Keratinocyte (primary cell): ENCODE data around the gene ACAD10. TPM values are rescaled to one million over a fixed set of nuclear protein-coding genes. Genes with fewer than 3 reads are reported as not detected.

Experiments
- DNase-seq: peaks from one replicate; pipeline ENCODE4 v3.0.0-alpha.2; 2011; ENCODE audit warnings: low read depth, missing footprints, low spot score
- FAIRE-seq: peaks from 2 replicates; lab custom pipeline; 2011; peaks lifted over from hg19 to GRCh38; lab: Jason Lieb, UNC
- H2AFZ ChIP-seq: 2 replicates; pipeline ENCODE4 v1.6.0; 2012; ENCODE audit warnings: low read length, control low read depth, inconsistent platforms; ENCODE audit not compliant: control insufficient read depth
- H3K27ac ChIP-seq: 2 replicates; pipeline ENCODE4 v1.5.1; 2011; ENCODE audit warnings: low read length; ENCODE audit not compliant: control insufficient read depth, insufficient read depth
- H3K27me3 ChIP-seq: 3 replicates; pipeline ENCODE4 v1.6.0; 2011; ENCODE audit warnings: low read length; ENCODE audit not compliant: control insufficient read depth, insufficient read depth; ENCODE audit errors: extremely low read depth
- H3K36me3 ChIP-seq, 2 experiments: 2 replicates in 1 of 2; 3 replicates in 1 of 2; pipeline ENCODE4 v1.5.1; 2011; ENCODE audit warnings: low read length in 2 of 2, mild to moderate bottlenecking in 1 of 2; ENCODE audit not compliant: control insufficient read depth in 2 of 2, insufficient read depth in 2 of 2; ENCODE audit errors: extremely low read depth in 1 of 2
- H3K4me1 ChIP-seq: 3 replicates; pipeline ENCODE4 v1.5.1; 2011; ENCODE audit warnings: low read length; ENCODE audit not compliant: control insufficient read depth, insufficient read depth; ENCODE audit errors: extremely low read depth
- H3K4me2 ChIP-seq: 3 replicates; pipeline ENCODE4 v1.6.0; 2011; ENCODE audit warnings: low read depth, low read length; ENCODE audit not compliant: control insufficient read depth, insufficient read depth; ENCODE audit errors: extremely low read depth
- H3K4me3 ChIP-seq, 3 experiments: fragments of 200-600 bp in 1 of 3; sonication (generic) in 1 of 3; 2 replicates in 2 of 3; 3 replicates in 1 of 3; pipeline ENCODE4 v1.5.1; 2011 to 2016; ENCODE audit warnings: low read length in 3 of 3, mild to moderate bottlenecking in 3 of 3, control low read depth in 2 of 3, inconsistent platforms in 1 of 3, low read depth in 1 of 3, mixed read lengths in 1 of 3, mixed run types in 1 of 3, moderate library complexity in 1 of 3; ENCODE audit not compliant: control insufficient read depth in 2 of 3, insufficient read depth in 2 of 3; ENCODE audit errors: extremely low read depth in 1 of 3
- H3K79me2 ChIP-seq: 2 replicates; pipeline ENCODE4 v1.6.0; 2012; ENCODE audit warnings: low read length; ENCODE audit not compliant: control insufficient read depth, insufficient read depth
- H3K9ac ChIP-seq: 3 replicates; pipeline ENCODE4 v1.6.0; 2011; ENCODE audit warnings: low read length; ENCODE audit not compliant: control insufficient read depth, insufficient read depth; ENCODE audit errors: extremely low read depth
- H3K9me1 ChIP-seq: 3 replicates; pipeline ENCODE4 v1.6.0; 2011; ENCODE audit warnings: low read length; ENCODE audit not compliant: control insufficient read depth, insufficient read depth; ENCODE audit errors: extremely low read depth
- H3K9me3 ChIP-seq: 2 replicates; pipeline ENCODE4 v1.5.1; 2012; ENCODE audit warnings: low read depth, low read length; ENCODE audit not compliant: control insufficient read depth
- H4K20me1 ChIP-seq: 3 replicates; pipeline ENCODE4 v1.6.0; 2011; ENCODE audit warnings: low read length; ENCODE audit not compliant: control insufficient read depth, insufficient read depth; ENCODE audit errors: extremely low read depth
- EZH2 ChIP-seq: IDR thresholded peaks from one replicate; pipeline ENCODE4 v1.6.1; 2012; ENCODE audit warnings: inconsistent platforms, mild to moderate bottlenecking, low read length, moderate library complexity
- dilution Hi-C: fragments of 300-500 bp; cut with MboI; formaldehyde crosslinking; loops from one replicate; pipeline ENCODE4 v1.7.0; 2020; ENCODE audit warnings: low sequenced_read_pairs; ENCODE audit not compliant: extremely low pct_ligation_motif_present
- polyA plus RNA-seq, 5 experiments: library from polyadenylated mRNA; depleted of rRNA in 3 of 5; stranded (reverse) in 3 of 5; stranded (forward) in 1 of 5; unstranded in 1 of 5; fragments of >200 nt; gene quantifications; 1 replicate in 1 of 5; 2 replicates in 3 of 5; 3 replicates in 1 of 5; pipeline versions ENCODE4 v1.2.1 to v1.2.3, GENCODE V29; 2011 to 2012; ENCODE audit warnings: missing spikeins in 2 of 5, low read depth in 1 of 5, low replicate concordance in 1 of 5
- TF ChIP-seq, protein P1 (sequence below), 3 experiments: IDR thresholded peaks in 1 of 3; conservative IDR thresholded peaks in 1 of 3; optimal IDR thresholded peaks in 1 of 3; 2 replicates in 2 of 3; 3 replicates in 1 of 3; pipeline versions ENCODE3 to v1.5.1; 2011; ENCODE audit warnings: low read length in 3 of 3, mild to moderate bottlenecking in 3 of 3, moderate library complexity in 2 of 3, control low read depth in 1 of 3, inconsistent platforms in 1 of 3; ENCODE audit not compliant: insufficient read depth in 2 of 3; ENCODE audit errors: extremely low read depth in 1 of 3

Gene ACAD10
- polyA plus RNA-seq, 1 donor (not counting 4 experiments of a cell fraction or from before 2014, with no cell fraction given), result 13.2 TPM

DNA sequence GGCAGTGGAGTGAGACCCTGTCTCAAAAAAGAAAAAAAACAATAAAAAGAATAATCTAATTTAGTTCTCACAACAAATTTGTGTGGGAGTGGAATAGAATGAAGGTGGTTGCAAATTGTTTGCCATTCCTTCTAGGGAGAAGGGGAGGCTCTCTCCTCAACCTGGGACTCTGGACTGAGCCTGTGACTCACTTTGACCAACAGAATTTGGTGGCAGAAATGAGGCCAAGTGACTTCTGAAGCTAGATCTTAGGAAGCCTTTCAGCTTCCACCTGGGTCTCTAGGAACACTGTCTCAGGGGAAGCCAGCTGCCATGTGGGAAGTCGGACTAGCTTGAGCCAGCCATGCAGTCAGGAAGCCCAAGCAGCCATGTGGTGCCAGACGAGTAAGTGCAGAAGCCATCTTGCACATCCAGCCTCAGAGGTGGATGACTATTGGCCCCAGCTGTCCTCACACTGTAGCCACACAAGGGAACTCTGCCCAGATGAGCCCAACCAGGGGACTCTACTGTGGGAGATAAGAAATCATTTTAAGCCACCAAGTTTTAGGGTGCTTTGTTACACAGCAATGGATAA is 95.3 kb downstream of the ACAD10 start:
- Histone ChIP-seq H4K20me1 (no peaks in the 10 kb centered on the region), H3K27me3 (no peaks in the 10 kb centered on the region), H3K27ac (no peak overlapping the region), H3K36me3 (peaks cover 7 to 9% of the 10 kb centered on the region in 2 experiments), H2AFZ (no peak overlapping the region), H3K9me1 (peaks cover 2% of the 10 kb centered on the region), H3K4me1 (peaks cover 3% of the 10 kb centered on the region), H3K9me3 (no peaks in the 10 kb centered on the region), H3K79me2 (no peaks in the 10 kb centered on the region), H3K4me3 (no peak overlapping the region), H3K4me2 (no peak overlapping the region), H3K9ac (no peak overlapping the region)
- dilution Hi-C loops, result no loop called here
- TF ChIP-seq, protein P1, sequence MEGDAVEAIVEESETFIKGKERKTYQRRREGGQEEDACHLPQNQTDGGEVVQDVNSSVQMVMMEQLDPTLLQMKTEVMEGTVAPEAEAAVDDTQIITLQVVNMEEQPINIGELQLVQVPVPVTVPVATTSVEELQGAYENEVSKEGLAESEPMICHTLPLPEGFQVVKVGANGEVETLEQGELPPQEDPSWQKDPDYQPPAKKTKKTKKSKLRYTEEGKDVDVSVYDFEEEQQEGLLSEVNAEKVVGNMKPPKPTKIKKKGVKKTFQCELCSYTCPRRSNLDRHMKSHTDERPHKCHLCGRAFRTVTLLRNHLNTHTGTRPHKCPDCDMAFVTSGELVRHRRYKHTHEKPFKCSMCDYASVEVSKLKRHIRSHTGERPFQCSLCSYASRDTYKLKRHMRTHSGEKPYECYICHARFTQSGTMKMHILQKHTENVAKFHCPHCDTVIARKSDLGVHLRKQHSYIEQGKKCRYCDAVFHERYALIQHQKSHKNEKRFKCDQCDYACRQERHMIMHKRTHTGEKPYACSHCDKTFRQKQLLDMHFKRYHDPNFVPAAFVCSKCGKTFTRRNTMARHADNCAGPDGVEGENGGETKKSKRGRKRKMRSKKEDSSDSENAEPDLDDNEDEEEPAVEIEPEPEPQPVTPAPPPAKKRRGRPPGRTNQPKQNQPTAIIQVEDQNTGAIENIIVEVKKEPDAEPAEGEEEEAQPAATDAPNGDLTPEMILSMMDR (optimal IDR thresholded peaks at IDR 0.05 in 1 of 3, IDR thresholded peaks at IDR 0.05 in 1 of 3, conservative IDR thresholded peaks at IDR 0.05 in 1 of 3; ENCODE audit: extremely low read depth in 1 of 3, insufficient read depth in 2 of 3, low read length in 3 of 3), result no peak
- no peak for TF ChIP-seq EZH2
- FAIRE-seq, result no peak
- no peak for DNase-seq

DNA sequence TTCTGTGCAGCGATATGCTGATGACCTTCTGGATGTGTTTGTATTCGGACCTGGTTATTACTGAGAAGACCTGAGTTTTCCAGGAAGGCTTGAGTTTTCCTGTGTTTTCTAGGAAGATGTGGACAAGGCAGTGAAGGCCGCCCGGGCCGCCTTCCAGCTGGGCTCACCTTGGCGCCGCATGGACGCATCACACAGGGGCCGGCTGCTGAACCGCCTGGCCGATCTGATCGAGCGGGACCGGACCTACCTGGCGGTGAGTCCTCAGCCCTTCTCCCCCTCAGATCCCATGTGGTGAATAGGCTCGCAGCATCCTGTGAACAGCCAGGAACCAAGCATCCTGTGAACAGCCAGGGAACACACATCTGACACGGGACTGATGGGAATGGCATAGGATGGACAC is 97.2 kb downstream of the ACAD10 start:
- DNase-seq (no peak), FAIRE-seq (no peak)
- Histone ChIP-seq H3K4me3 (no peak overlapping the region), H3K36me3 (peaks cover 9 to 10% of the 10 kb centered on the region in 2 experiments), H3K79me2 (no peaks in the 10 kb centered on the region), H3K4me2 (no peak overlapping the region), H3K27me3 (no peaks in the 10 kb centered on the region), H4K20me1 (no peaks in the 10 kb centered on the region), H3K9me3 (no peaks in the 10 kb centered on the region), H3K9me1 (peaks cover 2% of the 10 kb centered on the region), H3K27ac (no peak overlapping the region), H2AFZ (no peak overlapping the region), H3K9ac (no peak overlapping the region), H3K4me1 (peaks cover 3% of the 10 kb centered on the region)
- no peak for TF ChIP-seq EZH2
- TF ChIP-seq, protein P1 (optimal IDR thresholded peaks at IDR 0.05 in 1 of 3, IDR thresholded peaks at IDR 0.05 in 1 of 3, conservative IDR thresholded peaks at IDR 0.05 in 1 of 3; ENCODE audit: extremely low read depth in 1 of 3, insufficient read depth in 2 of 3, low read length in 3 of 3), result no peak
- dilution Hi-C loops, result no loop called here
